HG02973 (cell line): ENCODE results near the gene SLX9.

Experiments used
- ATAC-seq: cut with Tn5 transposase; IDR thresholded peaks from one replicate; pipeline ENCODE4 v1.9.1; 2021; ENCODE audit warnings: moderate library complexity; ENCODE audit not compliant: unreplicated experiment

Gene SLX9

GRCh38 chr21:44999972-45000636 is 60.3 kb downstream of the SLX9 start:
- no peak for ATAC-seq

GRCh38 chr21:45000637-45001133 is 60.9 kb downstream of the SLX9 start:
- ATAC-seq, result no peak

GRCh38 chr21:45001134-45002095 is 61.6 kb downstream of the SLX9 start:
- no peak for ATAC-seq

- ATAC-seq, result no peak
These were observed 62.8 kb downstream of the SLX9 start for GRCh38 chr21:45002381-45003204.

- ATAC-seq, result no peak
These were observed 63.7 kb downstream of the SLX9 start for GRCh38 chr21:45003331-45004058.

GRCh38 chr21:45004059-45004422 is 64.2 kb downstream of the SLX9 start:
- no peak for ATAC-seq

GRCh38 chr21:45004481-45005247 is 64.8 kb downstream of the SLX9 start:
- ATAC-seq, result no peak

GRCh38 chr21:45006536-45007095 is 66.8 kb downstream of the SLX9 start:
- no peak for ATAC-seq

- ATAC-seq, result no peak
These were observed 69.8 kb downstream of the SLX9 start for GRCh38 chr21:45009616-45010015.

- ATAC-seq, result no peak
These were observed 70.3 kb downstream of the SLX9 start for GRCh38 chr21:45010096-45010495.

- ATAC-seq, result no peak
These were observed 71.0 kb downstream of the SLX9 start for GRCh38 chr21:45010860-45011259.

- no peak for ATAC-seq
These were observed 71.6 kb downstream of the SLX9 start for GRCh38 chr21:45011426-45011825.

- no peak for ATAC-seq
These were observed 72.3 kb downstream of the SLX9 start for GRCh38 chr21:45011911-45012661.

GRCh38 chr21:45012662-45013259 is 72.9 kb downstream of the SLX9 start:
- no peak for ATAC-seq

- no peak for ATAC-seq
These were observed 73.5 kb downstream of the SLX9 start for GRCh38 chr21:45013260-45013841.

GRCh38 chr21:45014747-45015468 is 75.1 kb downstream of the SLX9 start:
- ATAC-seq, result no peak

- ATAC-seq, result no peak
These were observed 75.6 kb downstream of the SLX9 start for GRCh38 chr21:45015469-45015860.
